Transverse colon (tissue), 4 donors: Measurements from ENCODE around the gene MTREX. TPM values are rescaled to one million over a fixed set of nuclear protein-coding genes. Genes with fewer than 3 reads are reported as not detected.

Experiments
- DNase-seq: peaks from one replicate; pipeline ENCODE4 v3.0.0-alpha.2; 2019
- H3K27ac ChIP-seq, 4 donors: fragments of 200-600 bp; sonication (generic); 2 replicates each; pipeline ENCODE4 v1.5.1; 2016 to 2018; ENCODE audit warnings: inconsistent platforms in 4 of 4
- H3K27me3 ChIP-seq: fragments of 200-600 bp; sonication (generic); 2 replicates; pipeline ENCODE4 v1.5.1; 2017; ENCODE audit warnings: inconsistent platforms
- H3K36me3 ChIP-seq, 4 donors: fragments of 200-600 bp; sonication (generic); 2 replicates each; pipeline ENCODE4 v1.5.1; 2017 to 2019; ENCODE audit warnings: inconsistent platforms in 4 of 4
- H3K4me1 ChIP-seq, 4 donors: fragments of 200-600 bp; sonication (generic); 2 replicates each; pipeline ENCODE4 v1.5.1; 2017 to 2020; ENCODE audit warnings: inconsistent platforms in 4 of 4
- H3K4me3 ChIP-seq, 4 donors: fragments of 200-600 bp; sonication (generic); 1 replicate in 1 of 4; 2 replicates in 3 of 4; pipeline versions ENCODE4 v1.5.1 to v1.6.1; 2017 to 2019; ENCODE audit warnings: inconsistent platforms in 4 of 4
- H3K9me3 ChIP-seq, 2 donors: fragments of 200-600 bp; sonication (generic); 2 replicates each; pipeline ENCODE4 v1.5.1; 2017 to 2019; ENCODE audit warnings: inconsistent platforms in 2 of 2
- CTCF ChIP-seq, 5 experiments: fragments of 200-600 bp in 3 of 5; fragments of 450-650 bp in 2 of 5; sonication (generic) in 3 of 5; IDR thresholded peaks; 1 replicate in 2 of 5; 2 replicates in 3 of 5; pipeline ENCODE4 v1.5.1; 2016 to 2017; ENCODE audit warnings: antibody characterized with exemption in 5 of 5, inconsistent platforms in 3 of 5, mild to moderate bottlenecking in 2 of 5, moderate library complexity in 1 of 5
- EP300 ChIP-seq: sonication (generic); formaldehyde crosslinking; IDR thresholded peaks from one replicate; pipeline ENCODE4 v1.6.1; 2017; ENCODE audit warnings: antibody characterized with exemption, low read depth
- POLR2A ChIP-seq: fragments of 450-650 bp; IDR thresholded peaks from one replicate; pipeline ENCODE4 v1.6.1; 2016; ENCODE audit warnings: antibody characterized with exemption, mild to moderate bottlenecking, moderate library complexity
- POLR2AphosphoS5 ChIP-seq, 3 donors: sonication (generic); formaldehyde crosslinking; IDR thresholded peaks; one replicate each; pipeline ENCODE4 v1.6.1; 2016; ENCODE audit warnings: antibody characterized with exemption in 3 of 3
- WGBS, 2 donors: methylation state at CpG; one replicate each; pipeline ENCODE4 v1.1.5; 2018; ENCODE audit warnings: low coverage in 1 of 2; 5-methylcytosine and 5-hydroxymethylcytosine counted together
- in situ Hi-C, 4 donors: fragments of 200-750 bp; cut with MboI; loops; one replicate each; pipeline versions ENCODE4 v1.15.0 to v1.15.1; 2017; ENCODE audit warnings: low sequenced_read_pairs in 3 of 4, low pct_ligation_motif_present in 1 of 4, low pct_unique_long_range_greater_than_20kb in 1 of 4
- intact Hi-C: fragments of 100-400 bp; cut with DNase I; formaldehyde crosslinking; loops from one replicate; pipeline ENCODE4 v1.15.1; 2023; ENCODE audit warnings: low total_unique reads
- total RNA-seq, 4 donors: library from RNA; depleted of rRNA; stranded (reverse); fragments of >200 nt; gene quantifications; one replicate each; pipeline ENCODE4 v1.1.0, GENCODE V29; 2016

MTREX gene
- total RNA-seq, 4 donors from 2014 or later: 29.5 to 85.9 (median 65.5) TPM

- no peak for TF ChIP-seq POLR2A
- no peak for TF ChIP-seq CTCF (IDR thresholded peaks at IDR 0.05)
- no peak for TF ChIP-seq EP300
- no peak for TF ChIP-seq POLR2AphosphoS5 (IDR thresholded peaks at IDR 0.05)
- DNase-seq: no peak
- Histone ChIP-seq H3K4me1 (peaks cover 12 to 29% (median 17%) of the 10 kb centered on the region in 4 donors), H3K9me3 (no peaks in the 10 kb centered on the region), H3K27me3 (no peaks in the 10 kb centered on the region), H3K4me3 (no peak overlapping the region), H3K36me3 (peaks cover 0 to 7% (median 0%) of the 10 kb centered on the region in 4 donors), H3K27ac (no peak overlapping the region)
- intact Hi-C loops: no loop called here
- in situ Hi-C loops: loop anchor here in 2 of 4 donors (25.0 kb wide), 1 partner anchor 272 kb away; no protein-coding TSS in a partner anchor
Measured at GRCh38 chr5:55415071-55415470, 107.3 kb downstream of the MTREX start.

GRCh38 chr5:55416306-55416705 lies 108.5 kb downstream of the MTREX start:
- Histone ChIP-seq H3K27ac (no peak overlapping the region), H3K4me3 (no peak overlapping the region), H3K36me3 (no peaks in the 10 kb centered on the region), H3K4me1 (peaks cover 12 to 41% (median 23%) of the 10 kb centered on the region in 4 donors), H3K9me3 (no peaks in the 10 kb centered on the region), H3K27me3 (no peaks in the 10 kb centered on the region)
- intact Hi-C loops: no loop called here
- no peak for DNase-seq
- in situ Hi-C loops: loop anchor here in 2 of 4 donors (25.0 kb wide), 1 partner anchor 271 kb away; no protein-coding TSS in a partner anchor
- TF ChIP-seq CTCF (IDR thresholded peaks at IDR 0.05) (no peak), POLR2A (no peak), POLR2AphosphoS5 (IDR thresholded peaks at IDR 0.05) (no peak), EP300 (no peak)

GRCh38 chr5:55418994-55419968 lies 111.5 kb downstream of the MTREX start:
- no peak for DNase-seq
- no peaks in the 10 kb centered on the region for H3K9me3 ChIP-seq
- peaks cover 0 to 27% (median 7%) of the 10 kb centered on the region in 4 donors for H3K36me3 ChIP-seq
- peak overlapping the region; percentile 15 to 61 (median 44) for H3K27ac ChIP-seq
- peaks cover 12 to 52% (median 23%) of the 10 kb centered on the region in 4 donors for H3K4me1 ChIP-seq
- H3K27me3 ChIP-seq: no peaks in the 10 kb centered on the region
- no peak overlapping the region for H3K4me3 ChIP-seq
- intact Hi-C loops: no loop called here
- in situ Hi-C loops: loop anchor here in 2 of 4 donors (25.0 kb wide), 1 partner anchor 268 kb away; no protein-coding TSS in a partner anchor
- peak in 1 of 3 donors; percentile 36 for TF ChIP-seq POLR2AphosphoS5 (IDR thresholded peaks at IDR 0.05)
- TF ChIP-seq CTCF (IDR thresholded peaks at IDR 0.05): no peak

- intact Hi-C loops: no loop called here
Measured at GRCh38 chr5:55421074-55421529, 113.3 kb downstream of the MTREX start.

More at GRCh38 chr5:55421074-55421529, 113.3 kb downstream of the MTREX start:
- peaks cover 12 to 43% (median 21%) of the 10 kb centered on the region in 4 donors for H3K4me1 ChIP-seq
- no peaks in the 10 kb centered on the region for H3K9me3 ChIP-seq
- no peak for DNase-seq
- WGBS, 2 donors: 66 to 79% methylated on average over 1 to 4 of the region's 4 CpGs
- TF ChIP-seq CTCF (IDR thresholded peaks at IDR 0.05): no peak
- H3K36me3 ChIP-seq: peaks cover 0 to 45% (median 16%) of the 10 kb centered on the region in 4 donors
- H3K4me3 ChIP-seq: no peak overlapping the region
- H3K27me3 ChIP-seq: no peaks in the 10 kb centered on the region
- H3K27ac ChIP-seq: peak overlapping the region in 2 of 4 donors; percentile 17 to 42
- in situ Hi-C loops: loop anchor here in 2 of 4 donors (25.0 kb wide), 1 partner anchor 266 kb away; no protein-coding TSS in a partner anchor
